WI38 (cell line): ENCODE measurements around the gene OR5K4.

Experiments used
- H3K4me3 ChIP-seq: 2 replicates; pipeline ENCODE4 v1.5.1; 2011; ENCODE audit warnings: low read depth, mild to moderate bottlenecking, control low read depth, low read length
- CTCF ChIP-seq: IDR thresholded peaks from 2 replicates; pipeline ENCODE4 v1.5.1; 2012; ENCODE audit warnings: low read depth, mild to moderate bottlenecking, control low read depth, low read length

OR5K4 gene

DNA sequence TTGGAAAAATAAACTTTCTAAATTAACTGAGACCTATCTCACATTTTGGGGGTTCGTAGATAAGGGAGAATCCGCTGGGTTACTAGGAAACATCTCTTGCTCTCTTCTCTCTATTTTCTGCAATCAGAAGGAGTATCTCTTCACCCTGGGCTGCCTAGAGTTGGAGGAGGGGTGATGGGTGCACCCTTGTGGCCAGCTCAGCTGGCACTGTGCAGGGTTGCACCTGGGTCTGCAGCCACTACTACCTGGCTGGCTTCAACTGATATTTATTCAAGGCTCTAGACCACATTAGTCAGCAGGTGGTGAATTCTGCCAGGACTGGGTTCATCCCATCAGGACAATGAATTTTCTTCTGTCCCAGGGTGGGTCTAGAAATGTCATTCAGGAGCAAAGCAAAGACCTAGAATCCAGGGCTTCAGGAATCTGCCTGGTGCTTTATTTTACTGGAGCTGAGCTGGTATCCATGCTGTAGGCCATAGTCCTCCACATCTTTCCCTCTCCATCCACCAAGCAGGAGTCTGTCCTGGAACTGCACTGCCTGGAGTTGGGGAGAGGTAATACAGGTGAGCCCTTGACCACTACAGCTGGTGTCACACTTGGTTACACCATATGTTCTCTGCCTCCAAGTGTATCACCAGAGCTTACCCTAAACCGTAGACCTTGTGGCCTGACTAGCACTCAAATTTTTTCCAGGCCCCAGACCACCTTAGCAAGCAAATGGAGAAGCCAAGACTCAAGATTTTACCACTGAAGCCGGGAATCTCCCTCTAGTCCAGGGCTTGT lies 14.0 kb downstream of the OR5K4 start:
- no peak overlapping the region for H3K4me3 ChIP-seq
- no peak for TF ChIP-seq CTCF

DNA sequence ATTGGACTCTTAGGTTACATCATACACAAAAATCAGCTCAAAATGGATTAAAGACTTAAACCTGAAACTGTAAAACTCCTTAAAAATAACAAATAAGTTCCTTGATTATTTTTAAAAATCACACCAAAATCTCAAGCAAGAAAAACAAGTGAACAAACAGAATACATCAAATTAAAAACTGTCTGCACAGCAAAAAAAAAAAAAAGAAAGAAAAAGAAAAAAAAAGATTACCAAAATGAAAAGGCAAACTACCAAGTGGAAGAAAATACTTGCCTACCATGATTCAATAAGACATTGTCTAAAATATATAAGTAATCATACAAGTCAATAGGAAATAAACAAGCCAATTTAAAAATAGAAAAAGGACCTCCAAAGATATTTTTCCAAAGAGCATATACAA lies 17.5 kb downstream of the OR5K4 start:
- TF ChIP-seq CTCF: no peak

DNA sequence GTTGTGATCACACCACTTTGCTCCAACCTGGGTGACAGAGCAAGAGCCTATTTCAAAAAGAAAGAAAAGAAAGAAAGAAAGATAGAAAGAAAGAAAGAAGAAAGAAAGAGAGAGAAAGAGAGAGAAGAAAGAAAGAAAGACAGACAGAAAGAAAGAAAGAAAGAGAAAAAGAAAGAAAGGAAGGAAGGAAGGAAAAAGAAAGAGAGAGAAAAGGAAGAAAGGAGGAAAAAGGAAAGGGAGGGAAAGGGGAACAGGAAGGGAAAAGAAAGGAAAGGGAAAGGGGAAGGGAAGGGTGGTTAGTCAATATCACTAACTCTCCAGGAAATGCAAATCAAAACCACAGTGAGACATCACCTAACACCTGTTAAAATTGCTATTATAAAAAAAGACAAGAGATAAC lies 18.2 kb downstream of the OR5K4 start:
- no peak for TF ChIP-seq CTCF
- no peak overlapping the region for H3K4me3 ChIP-seq

More for the DNA sequence above, 17.5 kb downstream of the OR5K4 start:
- no peak overlapping the region for H3K4me3 ChIP-seq

DNA sequence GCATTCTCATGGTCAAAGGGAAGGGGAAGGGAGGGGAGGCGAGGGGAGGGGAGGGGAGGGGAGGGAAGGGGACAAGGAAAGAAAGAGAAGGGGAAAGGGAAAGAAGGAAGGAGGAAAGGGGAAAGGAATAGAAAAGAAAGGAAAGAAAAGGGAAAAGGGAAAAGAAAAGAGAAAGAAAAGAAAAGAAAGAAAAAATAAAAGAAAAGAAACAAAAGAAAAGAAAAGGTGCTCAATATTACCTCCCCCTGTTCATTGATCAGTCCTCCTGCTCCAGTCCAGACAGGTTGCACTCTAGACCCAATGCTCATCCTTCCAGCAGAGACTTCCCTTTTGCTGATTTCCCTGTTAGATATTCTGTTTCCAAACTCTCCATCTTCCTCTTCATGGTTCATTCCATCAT lies 18.8 kb downstream of the OR5K4 start:
- TF ChIP-seq CTCF: no peak

DNA sequence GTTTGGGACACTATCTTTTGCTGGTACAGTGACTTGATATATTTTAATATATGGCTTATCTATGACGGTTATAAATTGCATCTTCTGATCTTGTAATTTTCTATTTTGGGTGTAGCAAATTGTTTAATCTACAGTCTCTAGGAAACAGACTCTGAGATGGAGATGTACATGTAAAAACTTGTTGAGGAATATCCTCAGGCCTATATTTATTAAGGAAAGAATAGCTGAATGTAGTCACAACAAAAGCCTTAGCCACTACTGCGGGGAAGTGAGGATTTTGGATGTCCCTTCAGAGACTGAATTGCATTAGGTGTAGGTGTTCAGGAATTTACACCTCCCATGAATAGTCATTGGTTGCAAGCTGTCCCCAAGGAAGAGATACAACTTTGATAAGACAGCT lies 23.0 kb downstream of the OR5K4 start:
- no peak overlapping the region for H3K4me3 ChIP-seq
- TF ChIP-seq CTCF: no peak

More for the DNA sequence above, 18.8 kb downstream of the OR5K4 start:
- no peak overlapping the region for H3K4me3 ChIP-seq

- TF ChIP-seq CTCF: no peak
- no peak overlapping the region for H3K4me3 ChIP-seq
These were observed 34.5 kb downstream of the OR5K4 start for GRCh38 chr3:98388147-98388546.

DNA sequence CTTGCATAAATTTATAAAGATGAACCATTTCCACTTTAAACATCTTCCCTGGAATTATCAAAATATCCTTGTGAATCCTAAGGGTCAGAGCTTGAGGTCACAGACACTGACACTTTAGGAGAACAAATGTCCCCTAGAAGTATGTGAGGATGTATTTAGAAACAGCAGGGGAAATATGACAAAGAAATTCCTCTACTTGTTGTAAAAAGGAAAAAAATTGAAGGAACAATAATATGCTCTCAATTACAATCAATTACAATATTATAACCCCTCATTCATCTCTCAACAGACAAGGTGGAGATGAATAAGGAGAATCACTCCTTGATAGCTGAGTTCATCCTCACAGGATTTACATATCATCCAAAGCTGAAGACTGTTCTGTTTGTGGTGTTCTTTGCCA lies 36.7 kb downstream of the OR5K4 start, which contains the start of gene OR5K3:
Gene OR5K3 (plus strand): TSS at position 301 of the 400 bp plus-strand sequence. CDS start 0 bp downstream, at position 301.
- H3K4me3 ChIP-seq: no peak within 1 kb of the TSS
- TF ChIP-seq CTCF: no peak
